ENCODE data around the gene ELAVL2. TPM values are rescaled to one million over a fixed set of nuclear protein-coding genes. Genes with fewer than 3 reads are reported as not detected.

ELAVL2 gene
- total and polyA plus RNA-seq, 9 of the 15 experiments (the other 6 are each of a cell fraction or from before 2014, with no cell fraction given): not detected

GRCh38 chr9:23725279-23725946, 100.6 kb downstream of the ELAVL2 start:
- Histone ChIP-seq H3K4me2 (ENCODE audit: insufficient read depth, low read length) (no peak overlapping the region), H3K9ac (ENCODE audit: insufficient read depth in 1 of 2, low read depth in 2 of 2, low read length in 2 of 2) (no peak overlapping the region), H3K36me3 (ENCODE audit: control insufficient read depth, insufficient read depth, low read length) (no peaks in the 10 kb centered on the region), H3K9me1 (ENCODE audit: control insufficient read depth, insufficient read depth, low read length) (no peaks in the 10 kb centered on the region), H3K79me2 (ENCODE audit: control insufficient read depth, insufficient read depth, low read length) (no peaks in the 10 kb centered on the region), H4K20me1 (replicated peaks; ENCODE audit: control insufficient read depth, insufficient read depth, low read length) (no peaks in the 10 kb centered on the region), H3K27ac (ENCODE audit: extremely low read depth, low read depth, low read length) (no peak overlapping the region), H2AFZ (ENCODE audit: low read depth, low read length) (no peak overlapping the region), H3K4me3 (no peak overlapping the region), H3K27me3 (ENCODE audit: control insufficient read depth in 2 of 2, insufficient read depth in 2 of 2, low read length in 2 of 2) (no peaks in the 10 kb centered on the region), H3K9me3 (replicated peaks; ENCODE audit: control insufficient read depth, insufficient read depth, low read depth, low read length) (no peaks in the 10 kb centered on the region), H3K4me1 (replicated peaks in 1 of 2; ENCODE audit: control insufficient read depth in 2 of 2, insufficient read depth in 2 of 2, low read length in 2 of 2) (no peaks in the 10 kb centered on the region)
- FAIRE-seq (no peak), ATAC-seq (no peak), DNase-seq (ENCODE audit: extremely low read depth in 1 of 4, low spot score in 3 of 4) (no peak)
- CTCF ChIA-PET (ENCODE audit: low intra/inter-chr PET ratio): no interaction called here
- BruUV-seq (replicated peaks): no TSS peak
- in situ Hi-C loops (cut with MboI): no loop called here
- POLR2A ChIA-PET: no interaction called here
- intact Hi-C loops (cut with micrococcal nuclease): no loop called here
- no CpG with 5 or more reads among the region's 6 CpGs for WGBS (ENCODE audit: insufficient coverage, low coverage, missing lambda C conversion rate)
- TF ChIP-seq ZNF79 (CRISPR knock-in tag; IDR thresholded peaks at IDR 0.05; ENCODE audit: low read depth) (no peak), STAT5A (IDR thresholded peaks at IDR 0.05; ENCODE audit: borderline replicate concordance, low read length) (no peak), ZNF318 (IDR thresholded peaks at IDR 0.05; ENCODE audit: borderline replicate concordance in 1 of 2, low read depth in 1 of 2) (no peak), AFF4 (CRISPR knock-in tag; IDR thresholded peaks at IDR 0.05) (no peak), KDM4B (IDR thresholded peaks at IDR 0.05; ENCODE audit: borderline replicate concordance in 2 of 2, low read depth in 1 of 2) (no peak)
